HL-60 (cell line): ENCODE results near the gene IRF7.

Experiments used
- DNase-seq, 2 experiments: peaks; one replicate each; pipeline ENCODE4 v3.0.0-alpha.2; 2010 to 2020; ENCODE audit warnings: low read depth in 1 of 2, low spot score in 1 of 2
- H3K27ac ChIP-seq: fragments of 250-450 bp; sonication (Bioruptor Pico); replicated peaks from 2 replicates; pipeline ENCODE4 v1.5.1; 2020; ENCODE audit warnings: mild to moderate bottlenecking, moderate library complexity
- H3K27me3 ChIP-seq: fragments of 250-450 bp; sonication (Bioruptor Pico); 2 replicates; pipeline ENCODE4 v1.5.1; 2021; ENCODE audit warnings: mild to moderate bottlenecking, moderate library complexity; ENCODE audit not compliant: insufficient read depth, poor library complexity, severe bottlenecking
- H3K4me3 ChIP-seq: replicated peaks from 2 replicates; pipeline ENCODE4 v1.5.1; 2011; ENCODE audit warnings: mild to moderate bottlenecking, control low read depth, low read length; ENCODE audit not compliant: insufficient read depth
- GABPA ChIP-seq: IDR thresholded peaks from 2 replicates; pipeline ENCODE4 v1.6.1; 2012; ENCODE audit warnings: low read depth
- POLR2AphosphoS5 ChIP-seq: IDR thresholded peaks from 2 replicates; pipeline ENCODE4 v1.6.1; 2012; ENCODE audit warnings: low read depth
- SPI1 ChIP-seq: IDR thresholded peaks from 2 replicates; pipeline ENCODE4 v1.6.1; 2012; ENCODE audit warnings: low read depth, mild to moderate bottlenecking, borderline replicate concordance
- TF ChIP-seq, protein P1 (sequence below): IDR thresholded peaks from 2 replicates; pipeline ENCODE4 v1.6.1; 2012; ENCODE audit warnings: low read depth; ENCODE audit not compliant: insufficient replicate concordance
- TF ChIP-seq, protein P2 (sequence below): IDR thresholded peaks from one replicate; pipeline ENCODE4 v1.5.1; 2011; ENCODE audit warnings: low read length, control low read depth, inconsistent platforms; ENCODE audit not compliant: insufficient read depth

Gene IRF7

DNA sequence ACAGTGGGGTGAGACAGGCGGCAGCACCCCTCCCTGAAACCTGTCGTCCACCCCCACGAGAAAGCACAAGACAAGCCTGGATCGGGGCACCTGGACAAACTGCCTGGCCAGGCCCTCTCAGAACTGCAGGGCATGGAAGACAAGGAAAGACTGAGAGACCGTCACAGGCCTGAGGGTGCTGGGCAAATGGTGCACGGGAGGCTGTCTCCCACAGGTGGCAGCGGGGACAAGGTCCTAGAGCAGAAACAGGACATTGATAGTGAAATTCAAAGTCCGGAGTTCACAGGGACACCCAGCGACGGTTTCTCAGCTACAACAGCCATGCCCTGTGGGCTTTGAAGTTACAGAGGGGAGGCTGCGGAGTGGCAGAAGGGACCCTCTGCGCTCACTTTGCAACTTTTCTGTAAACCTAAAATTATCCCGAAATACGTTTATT lies 42.0 kb upstream of the IRF7 start:
- TF ChIP-seq, protein P1, sequence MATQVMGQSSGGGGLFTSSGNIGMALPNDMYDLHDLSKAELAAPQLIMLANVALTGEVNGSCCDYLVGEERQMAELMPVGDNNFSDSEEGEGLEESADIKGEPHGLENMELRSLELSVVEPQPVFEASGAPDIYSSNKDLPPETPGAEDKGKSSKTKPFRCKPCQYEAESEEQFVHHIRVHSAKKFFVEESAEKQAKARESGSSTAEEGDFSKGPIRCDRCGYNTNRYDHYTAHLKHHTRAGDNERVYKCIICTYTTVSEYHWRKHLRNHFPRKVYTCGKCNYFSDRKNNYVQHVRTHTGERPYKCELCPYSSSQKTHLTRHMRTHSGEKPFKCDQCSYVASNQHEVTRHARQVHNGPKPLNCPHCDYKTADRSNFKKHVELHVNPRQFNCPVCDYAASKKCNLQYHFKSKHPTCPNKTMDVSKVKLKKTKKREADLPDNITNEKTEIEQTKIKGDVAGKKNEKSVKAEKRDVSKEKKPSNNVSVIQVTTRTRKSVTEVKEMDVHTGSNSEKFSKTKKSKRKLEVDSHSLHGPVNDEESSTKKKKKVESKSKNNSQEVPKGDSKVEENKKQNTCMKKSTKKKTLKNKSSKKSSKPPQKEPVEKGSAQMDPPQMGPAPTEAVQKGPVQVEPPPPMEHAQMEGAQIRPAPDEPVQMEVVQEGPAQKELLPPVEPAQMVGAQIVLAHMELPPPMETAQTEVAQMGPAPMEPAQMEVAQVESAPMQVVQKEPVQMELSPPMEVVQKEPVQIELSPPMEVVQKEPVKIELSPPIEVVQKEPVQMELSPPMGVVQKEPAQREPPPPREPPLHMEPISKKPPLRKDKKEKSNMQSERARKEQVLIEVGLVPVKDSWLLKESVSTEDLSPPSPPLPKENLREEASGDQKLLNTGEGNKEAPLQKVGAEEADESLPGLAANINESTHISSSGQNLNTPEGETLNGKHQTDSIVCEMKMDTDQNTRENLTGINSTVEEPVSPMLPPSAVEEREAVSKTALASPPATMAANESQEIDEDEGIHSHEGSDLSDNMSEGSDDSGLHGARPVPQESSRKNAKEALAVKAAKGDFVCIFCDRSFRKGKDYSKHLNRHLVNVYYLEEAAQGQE, result no peak
- TF ChIP-seq, protein P2, sequence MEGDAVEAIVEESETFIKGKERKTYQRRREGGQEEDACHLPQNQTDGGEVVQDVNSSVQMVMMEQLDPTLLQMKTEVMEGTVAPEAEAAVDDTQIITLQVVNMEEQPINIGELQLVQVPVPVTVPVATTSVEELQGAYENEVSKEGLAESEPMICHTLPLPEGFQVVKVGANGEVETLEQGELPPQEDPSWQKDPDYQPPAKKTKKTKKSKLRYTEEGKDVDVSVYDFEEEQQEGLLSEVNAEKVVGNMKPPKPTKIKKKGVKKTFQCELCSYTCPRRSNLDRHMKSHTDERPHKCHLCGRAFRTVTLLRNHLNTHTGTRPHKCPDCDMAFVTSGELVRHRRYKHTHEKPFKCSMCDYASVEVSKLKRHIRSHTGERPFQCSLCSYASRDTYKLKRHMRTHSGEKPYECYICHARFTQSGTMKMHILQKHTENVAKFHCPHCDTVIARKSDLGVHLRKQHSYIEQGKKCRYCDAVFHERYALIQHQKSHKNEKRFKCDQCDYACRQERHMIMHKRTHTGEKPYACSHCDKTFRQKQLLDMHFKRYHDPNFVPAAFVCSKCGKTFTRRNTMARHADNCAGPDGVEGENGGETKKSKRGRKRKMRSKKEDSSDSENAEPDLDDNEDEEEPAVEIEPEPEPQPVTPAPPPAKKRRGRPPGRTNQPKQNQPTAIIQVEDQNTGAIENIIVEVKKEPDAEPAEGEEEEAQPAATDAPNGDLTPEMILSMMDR, result no peak
- TF ChIP-seq SPI1 (no peak), GABPA (no peak), POLR2AphosphoS5 (no peak)
- Histone ChIP-seq H3K27ac (no peak overlapping the region), H3K27me3 (no peaks in the 10 kb centered on the region), H3K4me3 (no peak overlapping the region)
- DNase-seq, result no peak

GRCh38 chr11:656866-657265 lies 41.1 kb upstream of the IRF7 start:
- Histone ChIP-seq H3K27me3 (no peaks in the 10 kb centered on the region), H3K4me3 (no peak overlapping the region), H3K27ac (no peak overlapping the region)
- TF ChIP-seq SPI1 (no peak), POLR2AphosphoS5 (no peak)
- TF ChIP-seq, protein P1, result no peak
- TF ChIP-seq, protein P2, result no peak
- DNase-seq, result no peak

DNA sequence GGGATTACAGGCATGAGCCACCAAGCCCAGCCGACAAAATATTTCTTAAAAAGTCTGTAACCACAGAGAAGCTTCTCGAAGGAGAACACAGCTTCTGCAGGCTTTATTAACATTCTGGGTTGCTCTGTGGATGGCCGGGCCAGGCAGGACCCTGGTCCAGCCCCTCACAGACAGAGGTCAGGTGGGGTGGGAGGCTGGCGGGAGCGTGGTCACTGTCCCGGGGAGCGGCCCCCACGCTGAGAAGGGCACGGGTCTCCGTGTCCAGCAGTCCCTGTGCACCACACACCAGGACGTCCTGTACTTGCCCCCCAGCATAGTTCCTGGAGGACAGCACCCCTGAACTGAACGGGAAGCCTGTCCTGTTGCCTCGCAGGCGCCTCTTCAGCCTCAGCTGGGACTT lies 40.7 kb upstream of the IRF7 start:
- H3K27me3 ChIP-seq, result no peaks in the 10 kb centered on the region
- no peak for TF ChIP-seq GABPA
- no peak for TF ChIP-seq SPI1
- no peak for TF ChIP-seq POLR2AphosphoS5
- TF ChIP-seq, protein P1, result no peak
- TF ChIP-seq, protein P2, result no peak

More for the DNA sequence above, 40.7 kb upstream of the IRF7 start:
- no peak for DNase-seq
- H3K4me3 ChIP-seq, result no peak overlapping the region
- no peak overlapping the region for H3K27ac ChIP-seq
